GM23248 (cell line): ENCODE measurements around the gene RDH16. TPM values are rescaled to one million over a fixed set of nuclear protein-coding genes. Genes with fewer than 3 reads are reported as not detected.
A peak's percentile ranks its signal among the peaks of the same experiment; 100 is the strongest.
"Not testable (repeated sequence)": the region's sequence is repeated elsewhere in the genome, so short reads cannot be mapped to it uniquely, and the experiment has no call there.

Experiments used
- DNase-seq: peaks from one replicate; pipeline ENCODE4 v3.0.0-alpha.2; 2015
- H2AFZ ChIP-seq: fragments of 200-600 bp; sonication (generic); 2 replicates; pipeline ENCODE4 v1.6.1; 2016; ENCODE audit warnings: antibody characterized with exemption
- H3F3A ChIP-seq: fragments of 200-600 bp; sonication (generic); 2 replicates; pipeline ENCODE4 v1.6.1; 2016; ENCODE audit warnings: mild to moderate bottlenecking, antibody characterized with exemption, mixed run types; ENCODE audit not compliant: insufficient read depth
- H3K27ac ChIP-seq: fragments of 200-600 bp; sonication (generic); 2 replicates; pipeline ENCODE4 v1.5.1; 2016; ENCODE audit warnings: mild to moderate bottlenecking
- H3K27me3 ChIP-seq: fragments of 200-600 bp; sonication (generic); replicated peaks from 2 replicates; pipeline ENCODE4 v1.6.1; 2016; ENCODE audit warnings: mild to moderate bottlenecking; ENCODE audit not compliant: insufficient read depth
- H3K36me3 ChIP-seq: fragments of 200-600 bp; sonication (generic); 2 replicates; pipeline ENCODE4 v1.6.1; 2016; ENCODE audit warnings: low read depth, mild to moderate bottlenecking
- H3K4me1 ChIP-seq: fragments of 200-600 bp; sonication (generic); 2 replicates; pipeline ENCODE4 v1.6.1; 2016; ENCODE audit warnings: mild to moderate bottlenecking; ENCODE audit not compliant: insufficient read depth
- H3K4me2 ChIP-seq: fragments of 200-600 bp; sonication (generic); one replicate; pipeline ENCODE4 v1.6.1; 2016; ENCODE audit warnings: mild to moderate bottlenecking; ENCODE audit not compliant: unreplicated experiment
- H3K4me3 ChIP-seq: fragments of 200-600 bp; sonication (generic); 2 replicates; pipeline ENCODE4 v1.5.1; 2016; ENCODE audit warnings: mild to moderate bottlenecking
- H3K79me2 ChIP-seq: fragments of 200-600 bp; sonication (generic); 2 replicates; pipeline ENCODE4 v1.6.1; 2016; ENCODE audit warnings: mild to moderate bottlenecking; ENCODE audit not compliant: insufficient read depth
- H3K9ac ChIP-seq: fragments of 200-600 bp; sonication (generic); 2 replicates; pipeline ENCODE4 v1.6.1; 2016; ENCODE audit warnings: mild to moderate bottlenecking
- H3K9me2 ChIP-seq: fragments of 200-600 bp; sonication (generic); 2 replicates; pipeline ENCODE4 v1.6.1; 2016; ENCODE audit warnings: mixed run types, mild to moderate bottlenecking, moderate library complexity; ENCODE audit not compliant: insufficient read depth
- H3K9me3 ChIP-seq: fragments of 200-600 bp; sonication (generic); one replicate; pipeline ENCODE4 v1.6.1; 2017; ENCODE audit warnings: low read depth
- H4K20me1 ChIP-seq: fragments of 200-600 bp; sonication (generic); 2 replicates; pipeline ENCODE4 v1.6.0; 2016; ENCODE audit not compliant: insufficient read depth
- EZH2 ChIP-seq: fragments of 200-600 bp; sonication (generic); IDR thresholded peaks from 2 replicates; pipeline ENCODE4 v1.6.1; 2018; ENCODE audit warnings: antibody characterized with exemption, mild to moderate bottlenecking; ENCODE audit not compliant: insufficient read depth, poor library complexity, severe bottlenecking
- EZH2phosphoT487 ChIP-seq: fragments of 200-600 bp; sonication (generic); IDR thresholded peaks from 2 replicates; pipeline ENCODE4 v1.6.1; 2018; ENCODE audit warnings: antibody characterized with exemption, moderate library complexity, mild to moderate bottlenecking, low read depth; ENCODE audit not compliant: insufficient read depth
- WGBS, 2 experiments: methylation state at CpG; one replicate each; pipeline ENCODE4 v1.1.6; 2015 to 2017; ENCODE audit warnings: low lambda C conversion rate in 2 of 2, low coverage in 1 of 2; ENCODE audit errors: missing lambda C conversion rate in 2 of 2; 5-methylcytosine and 5-hydroxymethylcytosine counted together
- in situ Hi-C: fragments of 300-500 bp; cut with MboI; formaldehyde crosslinking; loops from 2 replicates; pipeline ENCODE4 v1.15.0; 2020
- polyA plus RNA-seq: library from polyadenylated mRNA; unstranded; fragments of >200 nt; fragmentation: Nextera tagmentation; extraction: Ambion mirVana; gene quantifications from 2 replicates; pipeline ENCODE4 v1.2.1, GENCODE V29; 2016
- total RNA-seq: library from RNA; depleted of rRNA; stranded (reverse); fragments of >200 nt; shearing (Covaris generic); gene quantifications from 2 replicates; pipeline ENCODE4 v1.2.3, GENCODE V29; 2014

RDH16 gene
- total and polyA plus RNA-seq, 2 experiments from 2014 or later: not detected

DNA sequence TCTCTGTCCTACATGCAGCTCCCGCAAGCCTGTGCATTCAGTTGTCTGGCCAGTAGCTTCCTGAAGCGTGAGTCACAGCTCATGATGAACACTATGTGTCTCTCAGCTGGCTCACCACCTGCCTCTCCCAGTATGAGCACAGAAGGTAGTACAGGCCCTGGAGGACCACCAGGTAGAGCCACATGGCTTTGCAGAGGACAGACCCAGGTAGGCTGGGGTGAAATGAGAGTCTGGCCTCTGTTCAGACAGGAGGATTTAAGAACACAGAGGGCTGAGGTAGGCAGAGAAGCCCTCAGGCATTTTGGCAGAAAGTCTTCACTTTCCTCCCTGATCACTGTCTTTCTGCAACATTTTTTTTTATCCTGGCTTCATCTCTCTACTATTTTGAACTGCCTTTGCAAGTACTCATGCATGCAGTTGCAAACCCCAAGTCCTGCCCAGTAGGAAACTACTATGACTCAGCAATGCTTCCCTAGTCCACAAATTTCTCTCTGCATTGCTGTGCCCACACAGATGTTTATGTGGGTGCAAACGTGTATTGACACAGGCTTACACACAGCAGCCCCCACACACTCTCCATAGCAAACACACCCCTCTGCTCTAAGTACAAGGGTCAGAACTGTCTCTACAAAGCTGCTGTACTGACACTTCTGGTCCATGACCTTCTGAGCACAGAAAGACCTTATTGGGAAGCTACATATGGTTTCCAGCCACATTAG, 15.9 kb downstream of the RDH16 start:
- Histone ChIP-seq H3K9me3 (no peaks in the 10 kb centered on the region), H4K20me1 (0 out of 2 replicates have a peak, but pooled peaks cover 2% of the 10 kb centered on the region), H3K79me2 (no peaks in the 10 kb centered on the region), H3K27ac (peak overlapping the region; percentile 77), H3K27me3 (peaks cover 8% of the 10 kb centered on the region; the same call in 1 of the 2 replicates), H3K4me1 (peaks cover 12% of the 10 kb centered on the region), H3K36me3 (no peaks in the 10 kb centered on the region), H3F3A (peaks cover 15% of the 10 kb centered on the region), H3K4me3 (0 out of 2 replicates have a peak overlapping the region, but pooled peaks have one; percentile 29), H3K9ac (no peak overlapping the region), H3K4me2 (peak overlapping the region; percentile 74), H2AFZ (no peak overlapping the region), H3K9me2 (no peaks in the 10 kb centered on the region)
- in situ Hi-C loops: no loop called here
- DNase-seq: peak; percentile 85
- TF ChIP-seq EZH2phosphoT487 (no peak), EZH2 (no peak)
- 2 to 5% methylated on average over 3 of the region's 3 CpGs for WGBS, 2 experiments

DNA sequence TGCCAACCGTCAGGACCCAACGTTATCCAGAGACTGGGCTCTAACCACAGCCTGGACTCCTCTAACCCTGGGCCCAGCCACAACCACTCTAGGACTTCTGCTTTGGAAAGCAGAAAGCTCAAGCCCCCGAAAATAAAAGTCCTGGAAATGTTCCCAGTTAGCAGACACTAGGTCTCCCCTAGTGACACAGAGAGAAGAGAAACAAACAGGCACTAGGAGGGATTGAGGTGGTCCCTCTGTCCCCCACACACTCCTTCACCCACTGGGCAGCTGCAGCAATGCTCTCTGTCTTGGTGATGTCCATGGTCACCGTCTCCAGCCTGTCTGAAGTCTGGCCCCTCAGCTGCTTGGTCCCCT, 16.5 kb downstream of the RDH16 start:
- H4K20me1 ChIP-seq, H3K9me2 ChIP-seq, H3K9me3 ChIP-seq, H3K27ac ChIP-seq, H3K36me3 ChIP-seq, H3K27me3 ChIP-seq, H2AFZ ChIP-seq, in situ Hi-C loops, DNase-seq, H3K9ac ChIP-seq, H3K79me2 ChIP-seq, H3K4me3 ChIP-seq, H3K4me2 ChIP-seq: not testable (repeated sequence)
- 0% methylated on average over 1 to 2 of the region's 4 CpGs for WGBS, 2 experiments
- H3F3A ChIP-seq: peaks cover 15% of the 10 kb centered on the region
- peaks cover 12% of the 10 kb centered on the region for H3K4me1 ChIP-seq

DNA sequence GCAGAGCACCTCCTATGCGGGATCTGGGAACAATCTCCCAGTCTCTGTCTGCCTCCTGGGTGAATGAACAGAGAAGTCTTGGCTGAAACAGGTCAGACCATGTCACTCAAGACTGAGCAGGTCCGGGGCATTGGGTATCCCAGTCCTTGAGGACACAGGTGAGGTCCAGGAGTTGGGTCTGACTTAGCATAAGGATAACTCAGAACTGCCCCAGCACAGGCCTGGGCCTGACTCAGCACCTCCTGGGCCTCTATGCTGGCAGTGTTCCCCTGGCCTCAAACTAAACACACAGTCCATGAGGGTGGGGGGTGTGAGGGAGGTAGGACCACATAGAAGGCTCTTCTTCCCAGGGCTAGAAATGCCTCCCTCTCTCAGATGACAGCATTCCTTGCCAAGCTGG, 21.7 kb downstream of the RDH16 start:
- in situ Hi-C loops: no loop called here
- no peak overlapping the region for H3K27ac ChIP-seq
- no peaks in the 10 kb centered on the region for H3F3A ChIP-seq
- H2AFZ ChIP-seq: no peak overlapping the region
- H3K9me3 ChIP-seq: no peaks in the 10 kb centered on the region
- H3K79me2 ChIP-seq: no peaks in the 10 kb centered on the region
- no peak overlapping the region for H3K4me2 ChIP-seq
- 62 to 65% methylated on average over 2 of the region's 2 CpGs for WGBS, 2 experiments
- peaks cover 8% of the 10 kb centered on the region; the same call in 1 of the 2 replicates for H3K27me3 ChIP-seq
- TF ChIP-seq EZH2phosphoT487: no peak
- TF ChIP-seq EZH2: no peak
- H3K4me3 ChIP-seq: no peak overlapping the region
- H4K20me1 ChIP-seq: no peaks in the 10 kb centered on the region
- no peaks in the 10 kb centered on the region for H3K36me3 ChIP-seq
- peaks cover 5% of the 10 kb centered on the region; the same call in 1 of the 2 replicates for H3K4me1 ChIP-seq
- no peak for DNase-seq
- H3K9me2 ChIP-seq: no peaks in the 10 kb centered on the region
- H3K9ac ChIP-seq: no peak overlapping the region

GRCh38 chr12:56935157-56935556, 22.3 kb downstream of the RDH16 start:
- DNase-seq: no peak
- Histone ChIP-seq H3K27me3 (peaks cover 8% of the 10 kb centered on the region; the same call in 1 of the 2 replicates), H3K9me2 (no peaks in the 10 kb centered on the region), H3K9ac (no peak overlapping the region), H3K9me3 (no peaks in the 10 kb centered on the region), H4K20me1 (no peaks in the 10 kb centered on the region), H3K4me2 (no peak overlapping the region), H3K79me2 (no peaks in the 10 kb centered on the region), H3F3A (no peaks in the 10 kb centered on the region), H3K27ac (no peak overlapping the region), H3K4me1 (peaks cover 5% of the 10 kb centered on the region; the same call in 1 of the 2 replicates), H3K4me3 (no peak overlapping the region), H3K36me3 (no peaks in the 10 kb centered on the region), H2AFZ (no peak overlapping the region)
- no peak for TF ChIP-seq EZH2
- TF ChIP-seq EZH2phosphoT487: no peak
- 12 to 27% methylated on average over 2 of the region's 2 CpGs for WGBS, 2 experiments
- in situ Hi-C loops: no loop called here
